ENCODE measurements around the gene RNF14.

The RNF14 gene

DNA sequence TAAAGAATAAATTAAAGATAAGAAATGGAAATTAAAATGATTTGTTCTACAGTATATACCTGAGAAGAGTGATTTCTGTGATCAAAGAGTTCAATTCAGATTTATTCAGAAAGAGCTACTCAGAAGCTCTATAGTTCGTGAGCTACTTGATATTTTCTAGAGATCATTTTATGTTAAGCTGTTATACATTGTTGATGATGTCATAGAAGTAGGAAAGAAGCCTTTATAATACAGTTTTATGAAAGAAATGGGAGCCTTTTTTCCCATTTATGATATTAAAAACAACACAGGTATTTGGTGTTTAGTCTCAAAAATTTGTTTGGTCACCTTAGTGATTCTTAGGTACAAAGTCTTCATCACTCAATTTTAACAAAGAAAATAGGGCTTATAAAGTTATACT lies 20.8 kb downstream of the RNF14 start:
- DNase-seq, result no peak

DNA sequence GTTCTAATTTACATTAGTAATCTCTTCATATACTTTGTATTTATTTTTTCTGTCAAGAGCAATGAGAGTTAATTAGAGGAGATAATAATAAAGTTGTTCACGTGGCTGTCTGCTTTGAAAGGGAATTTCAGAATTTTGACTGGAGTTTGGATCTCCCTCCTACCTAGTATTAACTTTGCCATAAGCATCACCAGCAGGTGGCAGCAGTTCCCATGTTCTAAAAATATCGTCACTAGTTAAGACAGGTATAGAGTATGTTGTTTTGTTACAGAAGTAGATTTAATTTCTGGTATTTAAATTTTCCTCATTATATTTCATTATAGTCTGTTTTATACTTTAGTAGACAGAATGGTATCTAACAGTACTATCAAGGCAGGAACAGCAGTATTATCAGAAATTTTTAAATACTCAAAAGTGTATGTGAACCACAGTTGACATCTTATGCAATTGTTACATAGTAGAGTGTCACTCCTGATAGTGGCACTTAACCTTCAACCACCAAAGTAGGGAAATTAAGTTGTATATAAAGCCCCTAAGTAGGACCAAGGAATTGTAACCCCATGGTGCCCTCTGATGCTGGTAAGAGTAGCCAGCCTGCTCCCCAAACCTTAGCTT lies 23.6 kb downstream of the RNF14 start:
- DNase-seq, result peak; percentile 71

DNA sequence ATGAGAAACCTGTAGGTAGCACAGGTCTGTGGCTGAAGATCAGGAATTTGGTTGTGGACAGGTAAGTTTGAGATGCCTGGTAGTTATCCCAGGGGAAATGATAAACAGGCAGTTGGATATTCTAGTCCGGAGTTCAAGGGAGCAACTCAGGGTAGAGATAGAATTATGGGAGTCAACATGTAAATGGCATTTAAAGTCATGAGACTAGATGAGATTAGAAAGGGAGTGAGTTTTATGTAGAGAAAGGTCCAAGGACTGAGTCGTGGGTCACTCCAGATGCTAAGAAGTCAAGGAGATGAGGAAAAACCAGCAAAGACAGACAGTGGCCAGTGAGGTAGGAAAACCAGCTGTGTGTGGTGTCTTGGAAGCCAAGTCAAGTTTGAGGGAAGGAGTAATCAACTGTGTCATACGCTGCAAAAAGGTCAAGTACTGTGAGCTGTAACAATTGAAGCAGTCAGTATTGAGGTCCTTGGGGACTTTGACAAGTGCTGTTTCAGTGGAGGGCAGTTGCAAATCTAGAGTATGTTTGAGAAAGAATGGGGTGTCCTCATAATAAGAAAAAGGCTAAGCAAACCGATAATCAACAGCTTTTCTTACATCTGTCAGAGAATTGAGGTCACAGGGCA lies 25.7 kb downstream of the RNF14 start:
- no peak for DNase-seq

DNA sequence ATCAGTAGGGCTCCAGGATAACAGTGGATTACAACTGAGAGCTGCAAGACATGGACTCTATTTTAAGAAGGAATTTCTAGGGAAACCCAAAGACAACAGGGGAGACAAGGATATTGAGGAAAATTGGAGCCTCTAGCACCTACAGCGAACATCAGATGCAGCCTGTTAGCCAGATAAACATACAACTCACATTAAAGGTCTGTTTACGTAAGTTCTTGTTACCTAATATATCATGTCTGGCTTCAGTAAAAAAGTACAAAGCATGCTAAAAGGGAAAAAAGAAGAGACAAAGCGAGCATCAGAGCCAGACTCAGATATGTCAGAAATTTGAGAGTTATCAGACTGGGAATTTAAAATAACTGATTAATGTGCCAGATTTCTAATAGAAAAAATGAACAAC lies 26.8 kb downstream of the RNF14 start:
- no peak for DNase-seq

DNA sequence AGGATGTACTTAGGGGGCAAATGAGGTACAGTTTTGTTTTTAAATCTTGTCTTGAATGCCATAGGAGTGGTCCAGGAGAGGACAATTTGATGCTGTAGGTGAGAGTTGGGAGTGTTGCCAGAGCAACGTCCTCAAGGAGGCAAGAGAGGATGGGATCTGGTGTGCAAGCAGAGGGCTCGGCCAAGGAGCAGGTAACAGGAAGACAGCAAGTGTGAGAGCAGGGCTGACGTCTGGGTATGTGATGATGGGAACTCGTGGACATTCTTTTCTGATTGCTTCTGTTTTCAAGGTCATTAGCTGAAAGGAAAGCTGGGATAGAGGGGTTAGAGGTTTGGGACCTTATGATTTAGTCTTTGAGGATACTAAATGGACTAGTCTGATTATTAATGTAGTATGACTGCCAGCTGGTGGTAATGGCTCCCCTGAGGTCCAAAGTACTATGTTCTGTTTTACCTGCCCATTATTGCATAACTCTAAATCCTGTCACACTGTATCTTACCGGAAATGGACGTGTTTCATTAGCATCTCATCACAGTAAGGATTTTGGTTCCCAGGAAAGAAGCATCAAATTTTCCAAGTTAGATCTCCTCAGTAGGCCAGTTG lies 28.6 kb downstream of the RNF14 start:
- no peak for DNase-seq

DNA sequence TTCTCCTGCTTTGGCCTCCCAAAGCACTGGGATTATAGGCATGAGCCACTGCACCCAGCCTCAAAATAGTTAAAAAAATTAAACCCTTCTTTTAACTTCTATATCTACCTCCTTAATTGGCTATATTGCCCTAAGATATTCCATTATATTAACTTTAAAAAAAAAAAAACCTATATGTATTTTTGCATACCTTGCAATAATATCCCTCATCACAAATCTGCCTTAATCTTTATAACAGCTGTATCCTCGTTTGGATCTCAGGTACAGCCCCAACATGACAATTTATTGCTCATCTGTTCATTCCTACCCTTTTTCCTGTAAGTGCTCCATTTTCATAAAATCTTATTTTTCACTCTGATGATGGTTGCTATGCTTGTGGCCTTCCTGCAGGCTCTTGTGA lies 31.3 kb downstream of the RNF14 start:
- DNase-seq, result no peak

DNA sequence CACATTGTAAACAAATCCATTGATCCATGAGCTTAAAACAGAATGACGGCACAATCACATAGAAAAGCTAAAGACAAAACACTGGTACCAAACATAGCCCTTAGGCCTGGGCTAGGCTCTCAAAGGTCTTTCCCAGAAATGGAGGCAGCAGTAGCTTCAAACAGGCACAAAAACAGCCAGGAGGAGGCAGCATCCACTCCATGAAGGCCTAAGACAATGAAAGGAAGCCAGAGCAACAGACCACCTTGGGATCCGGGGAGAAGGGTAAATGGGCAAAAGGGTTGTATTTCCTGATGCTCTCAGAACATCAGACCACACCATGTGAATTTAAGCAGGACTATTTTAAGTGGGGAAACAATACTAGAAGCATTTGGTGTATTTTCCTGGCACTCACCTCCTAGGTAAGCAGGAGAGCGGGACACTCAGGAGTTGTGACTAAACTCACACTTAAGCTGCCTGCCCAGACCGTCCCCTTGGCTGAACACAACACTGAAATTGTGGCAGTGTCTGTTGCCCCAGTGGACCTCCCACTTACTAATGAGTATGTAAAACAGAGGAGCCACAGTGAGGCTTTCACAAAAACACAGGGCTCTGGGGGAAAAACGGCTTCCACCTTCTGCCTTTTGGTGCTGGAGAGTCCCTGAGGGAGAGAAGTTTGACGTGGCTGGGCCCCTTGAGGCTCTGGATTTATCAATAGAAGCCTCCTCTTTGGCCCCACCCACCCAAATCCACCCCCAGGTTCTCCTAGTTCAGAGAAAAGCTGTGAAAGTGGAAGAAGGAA lies 32.0 kb downstream of the RNF14 start:
- DNase-seq, result no peak

DNA sequence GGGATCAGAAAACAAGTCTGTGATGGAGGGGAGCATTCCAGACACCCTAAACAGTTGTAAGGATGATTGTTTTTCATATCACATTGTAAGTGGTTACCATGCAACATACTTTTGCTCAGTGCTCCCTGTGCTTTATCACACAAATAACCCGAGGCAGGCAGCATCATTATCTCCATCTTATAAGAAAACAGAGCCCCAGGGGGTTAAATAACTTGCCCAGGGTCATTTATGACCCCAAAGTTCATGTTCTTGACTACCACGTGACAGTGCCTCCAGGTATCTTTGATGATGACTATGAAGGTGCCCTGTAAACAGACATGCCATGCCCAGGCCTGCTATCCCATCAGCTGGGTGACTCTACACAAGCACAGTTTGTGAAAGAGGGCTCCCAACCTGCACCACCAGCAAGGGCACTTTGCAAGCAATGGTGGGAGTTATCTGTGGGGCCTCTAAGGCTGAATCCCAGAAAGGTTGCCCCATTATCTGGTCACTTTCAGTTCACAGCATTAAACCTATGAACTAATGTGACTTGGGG lies 34.4 kb downstream of the RNF14 start:
- DNase-seq, result no peak

DNA sequence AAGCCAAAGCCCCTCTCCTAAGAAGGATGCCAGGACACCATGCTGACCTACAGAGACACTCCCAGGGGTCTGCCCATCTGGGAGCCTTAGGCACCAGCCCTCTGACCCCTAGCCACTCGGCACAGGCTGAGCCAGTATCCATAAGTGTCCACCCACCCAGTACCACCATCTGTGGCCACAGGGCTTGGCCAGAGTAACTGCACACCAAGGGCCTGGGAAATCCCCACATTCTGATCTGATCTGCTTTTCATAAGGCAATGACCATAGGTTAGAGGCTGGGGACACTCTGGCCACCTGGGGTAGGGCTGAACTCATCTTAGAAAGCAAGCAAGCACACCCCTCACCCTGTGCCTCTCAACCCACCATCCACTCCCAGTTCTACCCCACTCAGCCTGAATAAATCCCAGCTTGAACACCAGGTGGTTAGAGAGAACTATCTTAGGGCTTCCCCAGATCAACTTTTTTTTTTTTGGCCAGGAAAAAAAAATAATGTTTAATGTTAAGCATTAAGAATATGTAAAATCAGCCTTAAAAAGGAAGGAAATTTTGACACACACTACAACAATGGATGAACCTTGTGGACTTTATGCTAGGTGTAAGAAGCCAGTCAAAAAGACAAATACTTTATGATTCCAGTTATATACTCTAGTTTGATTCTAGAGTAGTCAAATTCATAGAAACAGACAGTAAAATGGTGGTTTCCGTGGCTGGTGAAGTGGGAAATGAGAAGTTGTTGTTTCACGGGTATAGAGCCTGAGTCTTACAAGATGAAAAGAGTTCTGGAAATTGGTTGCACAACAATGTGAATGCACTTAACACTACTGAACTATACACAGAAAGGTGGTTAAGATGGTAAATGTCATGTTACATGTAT lies 37.7 kb downstream of the RNF14 start:
- peak; percentile 88 for DNase-seq

DNA sequence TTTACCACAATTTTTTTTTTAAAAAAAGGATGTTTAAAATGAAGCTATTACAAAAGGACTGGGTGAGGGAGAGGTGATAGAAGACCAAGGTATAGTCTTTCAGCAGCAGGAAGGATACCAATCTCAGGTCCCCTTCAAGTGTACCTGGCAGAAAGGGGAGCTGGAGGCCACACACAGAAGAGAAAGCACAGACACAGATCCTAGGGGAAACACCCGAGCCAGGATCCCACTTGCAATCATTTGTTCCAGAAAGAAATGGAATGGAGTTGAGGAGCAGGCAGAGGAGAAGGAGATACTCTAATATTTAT lies 38.3 kb downstream of the RNF14 start:
- no peak for DNase-seq

DNA sequence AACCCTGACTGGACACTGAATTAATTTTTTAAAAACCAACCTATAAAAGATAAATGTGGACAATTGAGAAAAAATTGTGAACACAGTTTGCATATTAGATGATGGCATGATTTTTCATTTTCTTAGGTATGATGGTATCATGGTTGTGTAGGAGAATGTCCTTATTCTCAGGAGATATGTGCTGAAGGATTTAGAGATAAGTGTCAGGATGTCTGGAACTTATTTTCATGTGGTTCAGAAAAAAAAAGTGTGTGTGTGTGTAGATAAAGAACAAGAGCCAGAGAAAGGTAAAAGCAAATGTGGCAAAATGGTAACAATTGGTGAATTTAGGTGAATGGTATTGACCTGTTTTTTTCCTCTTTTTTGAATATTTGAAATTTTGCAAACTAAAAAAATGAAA lies 39.9 kb downstream of the RNF14 start:
- no peak for DNase-seq

DNA sequence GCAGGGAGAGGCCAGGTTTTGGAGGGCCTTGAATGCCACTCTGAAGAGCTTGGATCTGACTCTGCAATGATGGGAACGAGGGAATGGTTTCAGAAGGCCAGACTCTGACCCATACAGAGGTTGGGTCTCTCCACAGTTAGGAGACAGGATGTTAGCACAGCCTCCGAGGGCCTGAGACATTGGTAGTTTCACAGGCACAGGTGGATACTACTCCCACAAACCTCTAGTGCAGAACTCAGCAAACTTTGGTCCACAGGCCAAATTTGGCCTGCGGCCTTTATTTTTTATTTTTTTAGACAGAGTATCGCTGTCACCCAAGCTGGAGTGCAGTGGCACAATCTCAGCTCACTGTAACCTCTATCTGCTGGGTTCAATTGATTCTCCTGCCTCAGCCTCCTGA lies 41.0 kb downstream of the RNF14 start:
- no peak for DNase-seq

DNA sequence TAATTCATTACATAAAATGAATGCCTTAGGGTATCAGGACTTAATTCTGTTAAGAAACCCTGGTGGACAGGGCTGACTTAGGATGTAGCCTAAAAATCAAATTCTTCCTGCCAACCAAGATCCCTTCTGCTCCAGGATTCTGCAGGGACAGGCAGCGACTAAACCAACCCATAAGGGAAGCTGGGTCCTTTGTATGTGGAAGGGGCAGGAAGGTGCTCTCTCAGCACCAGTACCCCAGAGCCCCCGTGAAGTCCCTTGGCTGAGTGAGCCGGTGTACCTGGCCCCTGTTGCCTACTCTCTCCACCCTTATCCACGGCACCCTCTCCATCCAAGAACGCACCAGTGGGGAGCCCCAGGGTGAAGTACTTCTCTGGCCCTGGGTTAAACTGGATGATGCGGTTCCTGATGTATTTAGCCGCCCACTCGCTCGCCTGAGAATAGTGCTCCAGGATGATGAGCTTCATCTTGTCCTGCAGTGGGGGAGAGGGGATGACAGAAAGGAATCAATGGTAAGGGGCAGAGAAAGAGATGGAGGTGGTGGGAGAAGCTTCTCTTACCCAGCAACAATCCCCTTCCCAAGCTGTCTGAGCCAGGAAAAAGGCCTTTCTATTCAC lies 42.8 kb downstream of the RNF14 start:
- DNase-seq, result no peak

DNA sequence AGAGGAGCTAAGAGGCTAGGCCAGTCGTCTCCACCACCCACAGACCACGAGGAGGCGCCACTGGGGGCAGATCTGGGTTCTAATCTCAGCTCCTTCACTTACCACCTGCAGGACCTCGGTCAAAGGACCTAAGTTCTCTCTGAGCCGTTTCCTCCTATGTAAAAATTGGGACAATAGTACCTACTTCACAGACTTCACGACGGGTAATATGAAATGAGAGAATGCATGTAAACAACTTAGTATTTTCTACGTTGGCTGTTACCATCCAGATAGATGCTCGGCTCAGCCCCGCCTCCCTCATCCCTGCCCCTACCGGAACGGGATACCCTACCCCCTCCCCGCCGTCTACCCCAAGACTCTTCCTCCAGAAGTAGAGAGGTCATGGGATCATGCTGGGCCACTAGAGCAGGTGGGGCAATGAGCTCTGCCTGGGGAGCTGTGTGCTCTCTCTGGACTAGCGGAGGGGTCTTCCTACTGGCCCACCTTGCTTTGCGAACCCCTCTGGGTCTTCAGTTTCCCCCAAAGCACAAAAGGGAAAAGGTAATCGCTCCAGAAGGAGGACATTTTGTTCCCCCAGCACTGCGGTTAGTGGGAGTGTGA lies 43.4 kb downstream of the RNF14 start:
- peak; percentile 77 for DNase-seq

DNA sequence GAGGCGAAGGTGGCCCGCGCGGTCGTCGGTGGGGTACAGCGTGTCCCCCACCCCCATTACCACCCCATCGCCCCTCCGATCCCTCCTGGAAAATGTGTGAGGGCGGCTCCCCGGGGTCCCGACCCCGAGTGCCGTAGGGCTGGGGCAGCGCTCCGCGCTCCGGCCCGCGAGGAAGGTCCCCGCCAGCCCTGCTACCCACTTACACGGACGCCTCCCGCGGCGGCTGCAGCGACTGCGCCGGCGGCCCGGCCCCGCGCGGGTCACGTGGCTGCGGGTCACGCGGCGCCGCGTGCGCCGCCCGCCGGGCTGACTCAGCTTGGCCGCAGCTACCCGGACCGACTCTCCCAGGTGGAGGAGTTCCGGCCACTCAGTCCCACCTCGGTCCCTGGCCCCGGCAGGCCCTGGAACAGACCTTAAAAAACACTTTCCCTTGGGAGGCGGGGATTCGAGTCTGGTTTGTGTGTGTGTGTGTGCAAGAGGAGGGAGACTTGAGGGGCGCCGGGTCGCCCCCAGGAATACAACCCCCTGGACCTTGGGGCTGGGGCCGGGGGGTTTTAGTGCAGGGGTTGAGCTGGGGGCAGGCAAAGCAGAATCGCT lies 44.0 kb downstream of the RNF14 start, which contains the start of gene GNPDA1:
Gene GNPDA1, minus strand, starts transcription at position 236 of the 597 bp plus-strand sequence. CDS start 992 bp downstream, outside the sequence.
- peak; percentile 72 for DNase-seq

DNA sequence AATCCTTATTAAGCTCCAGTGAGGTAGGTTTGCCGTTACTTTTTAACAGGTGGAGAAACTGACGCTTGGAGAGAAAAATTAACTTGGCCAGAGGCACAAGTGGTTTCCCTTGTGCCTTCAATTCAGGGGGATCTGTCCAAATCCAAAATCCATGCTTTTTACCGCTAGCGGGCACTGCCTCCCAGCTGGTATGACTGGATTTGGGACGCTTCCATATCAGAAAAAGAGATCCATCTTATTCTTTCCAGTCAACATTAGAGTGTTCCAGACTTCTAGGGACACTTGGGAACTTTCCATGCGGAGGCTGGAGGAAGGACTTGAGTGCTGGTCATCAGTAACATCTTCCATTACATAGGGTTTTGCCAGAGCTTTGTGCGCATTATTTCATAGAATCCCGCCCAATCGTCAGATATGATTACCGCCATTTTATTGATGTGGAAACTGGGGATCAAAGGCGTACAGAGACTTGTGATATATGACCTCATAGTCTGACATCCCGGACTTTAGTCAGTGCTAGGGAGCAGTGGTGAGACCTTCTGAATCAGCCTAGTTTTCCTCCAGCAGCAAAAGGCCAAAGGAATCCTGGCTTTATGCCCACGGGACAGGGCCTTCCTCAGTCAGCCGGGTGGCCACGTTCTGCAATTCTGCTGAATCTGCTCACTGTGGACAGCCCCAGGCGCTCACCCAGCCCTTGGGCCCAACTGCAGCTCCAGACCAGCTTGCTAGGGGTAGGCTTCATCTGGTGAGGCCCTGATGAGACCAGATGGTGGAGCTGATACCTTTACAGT lies 45.0 kb downstream of the RNF14 start:
- no peak for DNase-seq

DNA sequence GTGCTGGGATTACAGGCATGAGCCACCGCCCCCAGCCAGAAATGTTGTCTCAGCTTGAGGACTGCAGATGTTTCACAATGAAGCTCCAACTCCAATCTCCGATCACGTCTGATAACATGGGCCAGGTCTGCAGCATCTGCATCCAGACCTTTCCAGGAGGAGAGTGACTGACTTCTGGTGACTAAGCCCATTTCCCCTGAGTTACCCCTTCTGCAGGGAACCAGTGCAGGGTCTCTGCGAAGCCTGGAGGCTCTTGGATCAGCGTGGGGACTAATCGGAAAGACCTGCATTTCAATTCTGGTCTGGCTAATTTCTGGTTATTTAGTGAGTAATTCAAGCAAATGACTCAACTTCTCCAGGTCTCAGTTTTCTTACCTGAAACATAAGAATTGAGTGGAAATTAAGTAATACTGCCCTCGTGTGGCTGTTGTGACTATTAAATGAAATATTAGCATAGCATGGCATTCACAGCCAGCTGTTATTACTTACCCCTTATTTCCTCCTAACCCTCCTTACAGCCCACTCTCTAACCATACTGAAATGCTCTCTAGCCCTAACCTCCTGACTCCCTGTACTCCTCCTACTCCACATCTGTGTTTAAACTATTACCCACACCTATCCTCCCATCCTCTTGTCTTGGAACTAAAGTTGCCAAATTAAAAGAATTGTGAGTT lies 46.1 kb downstream of the RNF14 start:
- DNase-seq, result peak; percentile 89

DNA sequence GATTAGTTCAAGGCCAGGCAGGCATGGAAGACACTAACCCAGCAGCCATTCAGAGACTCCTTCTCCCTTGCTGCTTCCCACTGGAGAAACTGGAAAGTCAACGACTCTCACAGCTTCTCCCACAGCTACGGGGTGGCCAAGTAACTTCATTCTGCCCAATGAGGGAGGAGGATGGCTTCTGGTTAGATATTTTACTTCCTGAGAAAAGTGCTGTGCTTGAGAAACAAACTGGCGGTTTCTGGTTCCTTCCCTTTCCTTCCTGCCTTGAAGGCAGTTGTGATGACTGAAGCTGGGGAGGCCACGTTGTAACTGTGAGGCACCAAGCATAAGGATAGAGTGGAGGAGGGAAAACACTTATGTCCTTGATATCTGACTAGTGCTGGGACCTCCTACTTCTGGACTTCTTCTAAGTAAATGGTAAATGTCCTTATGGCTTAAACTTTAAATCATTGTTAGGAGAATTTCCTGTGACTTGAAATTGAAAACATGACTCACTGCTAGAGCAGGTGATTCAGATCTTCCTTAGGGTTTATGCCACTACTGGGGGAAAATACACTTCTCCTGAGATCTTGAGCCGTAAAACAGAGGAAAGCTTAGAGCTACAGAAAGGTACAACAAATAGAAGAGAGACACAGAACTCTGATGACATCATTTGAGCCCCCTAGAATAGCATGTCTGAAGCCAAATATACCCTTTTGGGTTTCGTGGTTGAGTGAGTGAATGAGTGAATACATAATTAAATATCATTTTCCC lies 47.1 kb downstream of the RNF14 start:
- peak; percentile 87 for DNase-seq

DNA sequence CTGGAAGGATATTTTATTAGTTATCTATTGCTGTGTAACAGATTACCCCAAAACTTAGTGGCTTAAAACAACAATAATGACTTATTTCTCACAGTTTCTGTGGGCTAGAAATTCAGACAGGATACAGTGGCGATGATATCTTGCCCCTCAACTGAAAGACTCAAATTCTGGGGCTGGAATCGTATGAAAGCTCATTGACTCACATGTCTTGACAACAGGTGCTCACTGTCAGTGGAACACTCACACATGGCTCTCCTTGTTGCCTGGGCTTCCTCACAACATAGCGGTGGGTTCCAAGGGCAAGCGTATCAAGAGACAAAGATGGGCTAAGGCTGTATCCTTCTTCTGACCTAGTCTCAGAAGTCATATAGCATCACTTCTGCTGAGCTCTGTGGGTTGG lies 47.7 kb downstream of the RNF14 start:
- peak; percentile 86 for DNase-seq
